Glutamatergic neuron (in vitro differentiated cells): ENCODE data around the gene MAGI3. TPM values are rescaled to one million over a fixed set of nuclear protein-coding genes. Genes with fewer than 3 reads are reported as not detected.

ENCODE experiments used
- DNase-seq: peaks from one replicate; pipeline ENCODE4 v3.0.0; 2022
- H3K27ac Mint-ChIP-seq: one replicate; pipeline ENCODE4 v1.8.0; 2020; ENCODE audit warnings: mild to moderate bottlenecking, mixed read lengths, inconsistent platforms; ENCODE audit not compliant: unreplicated experiment
- H3K27me3 Mint-ChIP-seq: one replicate; pipeline ENCODE4 v1.8.0; 2020; ENCODE audit warnings: mild to moderate bottlenecking, moderate library complexity, mixed read lengths, inconsistent platforms; ENCODE audit not compliant: unreplicated experiment
- H3K36me3 Mint-ChIP-seq: one replicate; pipeline ENCODE4 v1.8.0; 2020; ENCODE audit warnings: mild to moderate bottlenecking, mixed read lengths, inconsistent platforms; ENCODE audit not compliant: unreplicated experiment
- H3K4me1 Mint-ChIP-seq: one replicate; pipeline ENCODE4 v1.8.0; 2020; ENCODE audit warnings: mild to moderate bottlenecking, low read depth, mixed read lengths, inconsistent platforms; ENCODE audit not compliant: unreplicated experiment
- H3K4me3 Mint-ChIP-seq: one replicate; pipeline ENCODE4 v1.8.0; 2020; ENCODE audit warnings: mild to moderate bottlenecking, mixed read lengths, inconsistent platforms; ENCODE audit not compliant: unreplicated experiment
- H3K9me3 Mint-ChIP-seq: one replicate; pipeline ENCODE4 v1.8.0; 2020; ENCODE audit warnings: mild to moderate bottlenecking, moderate library complexity, mixed read lengths, inconsistent platforms; ENCODE audit not compliant: unreplicated experiment
- total RNA-seq: library from RNA; stranded (reverse); fragmentation: NEBNext Ultra II Directional; extraction: Animal tissue kit (Norgen Biotek cat#: 25700); gene quantifications from one replicate; pipeline ENCODE4 v1.2.1, GENCODE V29; 2021; ENCODE audit not compliant: unreplicated experiment
- TF ChIP-seq, protein P1 (sequence below): fragments of 200-600 bp; sonication (generic); IDR thresholded peaks from one replicate; pipeline ENCODE4 v1.5.0; 2021; ENCODE audit not compliant: partially characterized antibody, unreplicated experiment

Gene MAGI3
- total RNA-seq, 1 donor from 2014 or later = 26.3 TPM

DNA sequence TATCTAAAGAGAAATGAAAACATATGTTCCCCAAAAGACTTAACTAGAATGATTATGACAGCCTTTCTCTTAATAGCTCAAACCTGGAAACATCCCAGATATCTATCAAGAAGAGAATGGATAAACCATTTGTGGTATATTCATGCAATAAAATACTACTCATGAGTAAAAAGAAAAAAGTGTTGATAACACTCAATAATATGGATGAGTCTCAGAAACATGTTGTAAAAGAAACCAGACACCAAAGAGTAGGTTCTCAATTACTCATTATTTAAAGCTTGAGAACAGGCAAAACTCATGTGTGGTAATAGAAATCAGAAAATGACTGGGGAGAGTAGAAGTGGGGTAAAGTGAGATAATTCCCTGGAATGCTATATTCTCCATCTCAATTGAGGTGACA is 214.8 kb downstream of the MAGI3 start:
- TF ChIP-seq, protein P1, sequence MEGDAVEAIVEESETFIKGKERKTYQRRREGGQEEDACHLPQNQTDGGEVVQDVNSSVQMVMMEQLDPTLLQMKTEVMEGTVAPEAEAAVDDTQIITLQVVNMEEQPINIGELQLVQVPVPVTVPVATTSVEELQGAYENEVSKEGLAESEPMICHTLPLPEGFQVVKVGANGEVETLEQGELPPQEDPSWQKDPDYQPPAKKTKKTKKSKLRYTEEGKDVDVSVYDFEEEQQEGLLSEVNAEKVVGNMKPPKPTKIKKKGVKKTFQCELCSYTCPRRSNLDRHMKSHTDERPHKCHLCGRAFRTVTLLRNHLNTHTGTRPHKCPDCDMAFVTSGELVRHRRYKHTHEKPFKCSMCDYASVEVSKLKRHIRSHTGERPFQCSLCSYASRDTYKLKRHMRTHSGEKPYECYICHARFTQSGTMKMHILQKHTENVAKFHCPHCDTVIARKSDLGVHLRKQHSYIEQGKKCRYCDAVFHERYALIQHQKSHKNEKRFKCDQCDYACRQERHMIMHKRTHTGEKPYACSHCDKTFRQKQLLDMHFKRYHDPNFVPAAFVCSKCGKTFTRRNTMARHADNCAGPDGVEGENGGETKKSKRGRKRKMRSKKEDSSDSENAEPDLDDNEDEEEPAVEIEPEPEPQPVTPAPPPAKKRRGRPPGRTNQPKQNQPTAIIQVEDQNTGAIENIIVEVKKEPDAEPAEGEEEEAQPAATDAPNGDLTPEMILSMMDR = no peak
- no peak for DNase-seq
- no peak overlapping the region for H3K4me3 Mint-ChIP-seq
- peaks cover 2% of the 10 kb centered on the region for H3K4me1 Mint-ChIP-seq
- no peak overlapping the region for H3K27ac Mint-ChIP-seq
- H3K27me3 Mint-ChIP-seq = no peaks in the 10 kb centered on the region
- H3K36me3 Mint-ChIP-seq = peaks cover 4% of the 10 kb centered on the region
- H3K9me3 Mint-ChIP-seq = no peaks in the 10 kb centered on the region

DNA sequence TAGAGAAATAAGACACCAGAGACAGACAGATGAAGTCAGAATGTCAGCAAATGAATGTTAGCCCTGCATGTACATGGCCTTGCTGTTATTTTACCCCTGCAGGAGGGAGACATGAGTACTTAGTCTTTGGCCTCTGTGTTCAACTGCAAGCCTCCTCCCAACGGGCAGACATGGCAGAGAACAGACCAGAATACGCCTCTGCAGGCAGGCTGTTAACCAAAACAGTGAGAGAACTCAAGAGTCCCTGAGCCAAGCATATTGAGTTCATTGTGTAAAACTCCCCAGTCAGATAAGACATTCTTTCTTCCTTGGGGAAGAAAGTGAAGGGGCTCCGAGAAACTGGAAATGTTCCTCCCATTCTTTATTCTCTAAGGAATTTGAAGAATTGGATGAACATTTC is 218.1 kb downstream of the MAGI3 start:
- no peak overlapping the region for H3K4me3 Mint-ChIP-seq
- no peaks in the 10 kb centered on the region for H3K27me3 Mint-ChIP-seq
- H3K9me3 Mint-ChIP-seq = no peaks in the 10 kb centered on the region
- no peaks in the 10 kb centered on the region for H3K36me3 Mint-ChIP-seq
- DNase-seq = no peak
- H3K4me1 Mint-ChIP-seq = peaks cover 2% of the 10 kb centered on the region
- TF ChIP-seq, protein P1 = no peak
- H3K27ac Mint-ChIP-seq = no peak overlapping the region

DNA sequence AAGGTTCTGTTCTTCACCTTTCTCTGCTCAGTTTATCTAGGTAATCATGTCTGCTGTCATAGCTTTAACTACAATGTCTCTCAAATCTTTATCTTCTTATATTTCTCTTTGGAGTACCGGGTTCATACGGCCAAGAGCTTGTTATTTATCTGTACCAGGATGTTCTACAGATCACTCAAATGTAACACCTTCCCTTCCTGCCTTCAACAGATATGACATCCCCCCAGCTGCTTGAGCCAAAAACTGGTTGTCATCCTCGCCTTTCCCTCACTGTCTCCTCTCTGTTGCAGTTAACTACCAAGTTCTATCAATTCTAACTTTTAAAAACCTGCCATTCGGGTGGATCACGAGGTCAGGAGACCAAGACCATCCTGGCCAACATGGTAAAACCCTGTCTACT is 220.1 kb downstream of the MAGI3 start:
- H3K4me1 Mint-ChIP-seq = peaks cover 2% of the 10 kb centered on the region
- no peaks in the 10 kb centered on the region for H3K27me3 Mint-ChIP-seq
- no peak overlapping the region for H3K4me3 Mint-ChIP-seq
- H3K9me3 Mint-ChIP-seq = no peaks in the 10 kb centered on the region
- TF ChIP-seq, protein P1 = no peak
- no peak for DNase-seq
- no peak overlapping the region for H3K27ac Mint-ChIP-seq
- no peaks in the 10 kb centered on the region for H3K36me3 Mint-ChIP-seq

DNA sequence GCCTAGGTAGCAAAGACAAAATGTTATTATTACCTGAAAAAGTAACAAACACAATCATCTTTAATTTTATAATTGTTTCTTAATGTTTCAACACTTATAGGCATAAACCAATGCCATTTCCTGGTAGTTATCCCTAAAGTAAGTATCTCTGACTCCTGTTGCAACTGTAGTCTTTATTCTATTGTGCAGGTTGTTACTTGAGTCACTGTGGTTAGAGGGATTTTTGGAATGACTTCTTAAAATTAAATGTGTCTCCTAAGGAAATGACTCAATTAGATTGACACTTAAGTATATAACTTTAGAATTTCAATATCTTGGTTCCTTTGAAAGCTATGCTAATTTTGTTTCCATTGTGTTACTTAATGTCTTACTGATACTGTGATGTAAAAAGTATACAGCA is 225.1 kb downstream of the MAGI3 start:
- H3K27ac Mint-ChIP-seq = no peak overlapping the region
- no peaks in the 10 kb centered on the region for H3K36me3 Mint-ChIP-seq
- DNase-seq = no peak
- TF ChIP-seq, protein P1 = no peak
- H3K9me3 Mint-ChIP-seq = no peaks in the 10 kb centered on the region
- H3K4me3 Mint-ChIP-seq = no peak overlapping the region
- H3K4me1 Mint-ChIP-seq = no peaks in the 10 kb centered on the region
- no peaks in the 10 kb centered on the region for H3K27me3 Mint-ChIP-seq

DNA sequence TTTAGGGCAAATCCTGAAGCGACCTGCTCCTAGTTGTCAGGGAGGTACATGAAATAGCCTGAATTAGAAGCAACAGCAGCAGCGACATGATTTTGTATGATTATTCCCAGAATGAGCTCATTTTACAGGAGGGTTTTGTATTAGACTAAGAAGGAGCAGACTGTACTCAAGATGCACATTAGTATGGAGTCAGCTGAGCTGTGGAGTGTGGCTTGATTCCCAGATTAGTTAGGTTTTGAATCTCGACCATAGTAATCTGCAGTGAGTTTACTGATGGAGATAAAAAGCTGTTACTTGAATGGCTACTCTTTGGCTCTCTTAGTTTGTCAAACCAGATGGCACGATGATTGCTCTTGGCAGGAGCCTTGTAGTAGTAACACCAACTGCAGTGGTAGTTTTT is 225.8 kb downstream of the MAGI3 start:
- Mint-ChIP-seq H3K9me3 (no peaks in the 10 kb centered on the region), H3K36me3 (peaks cover 3% of the 10 kb centered on the region), H3K27me3 (no peaks in the 10 kb centered on the region), H3K27ac (no peak overlapping the region), H3K4me3 (no peak overlapping the region), H3K4me1 (no peaks in the 10 kb centered on the region)
- TF ChIP-seq, protein P1 = no peak
- no peak for DNase-seq
